ENCODE results near the gene ZFP36L2.
A peak's percentile ranks its signal among the peaks of the same experiment; 100 is the strongest.
"Not testable (repeated sequence)": the region's sequence is repeated elsewhere in the genome, so short reads cannot be mapped to it uniquely, and the experiment has no call there.

The ZFP36L2 gene

GRCh38 chr2:43190311-43191052 lies 35.9 kb downstream of the ZFP36L2 start:
- no peak for DNase-seq (ENCODE audit: low read depth in 1 of 2, low spot score in 1 of 2)

- not testable (repeated sequence) for DNase-seq (ENCODE audit: low read depth in 1 of 2, low spot score in 1 of 2)
Measured at GRCh38 chr2:43189861-43190260, 36.5 kb downstream of the ZFP36L2 start.

GRCh38 chr2:43188561-43189386 lies 37.6 kb downstream of the ZFP36L2 start:
- DNase-seq (ENCODE audit: low read depth in 1 of 2, low spot score in 1 of 2) = no peak

- DNase-seq (ENCODE audit: low read depth in 1 of 2, low spot score in 1 of 2) = no peak
Measured at GRCh38 chr2:43186679-43187374, 39.6 kb downstream of the ZFP36L2 start.

GRCh38 chr2:43186321-43186678 lies 40.1 kb downstream of the ZFP36L2 start:
- DNase-seq (ENCODE audit: low read depth in 1 of 2, low spot score in 1 of 2) = no peak

GRCh38 chr2:43185146-43185545 lies 41.3 kb downstream of the ZFP36L2 start:
- no peak for DNase-seq (ENCODE audit: low read depth in 1 of 2, low spot score in 1 of 2)

- DNase-seq (ENCODE audit: low read depth in 1 of 2, low spot score in 1 of 2) = no peak
Measured at GRCh38 chr2:43184339-43184895, 42.0 kb downstream of the ZFP36L2 start.

GRCh38 chr2:43183743-43184142 lies 42.7 kb downstream of the ZFP36L2 start:
- DNase-seq (ENCODE audit: low read depth in 1 of 2, low spot score in 1 of 2) = no peak

GRCh38 chr2:43180897-43181296 lies 45.5 kb downstream of the ZFP36L2 start:
- no peak for DNase-seq (ENCODE audit: low read depth in 1 of 2, low spot score in 1 of 2)

- DNase-seq (ENCODE audit: low read depth in 1 of 2, low spot score in 1 of 2) = no peak
Measured at GRCh38 chr2:43179942-43180341, 46.5 kb downstream of the ZFP36L2 start.

GRCh38 chr2:43178602-43179542 lies 47.5 kb downstream of the ZFP36L2 start:
- no peak for DNase-seq (ENCODE audit: low read depth in 1 of 2, low spot score in 1 of 2)

GRCh38 chr2:43178055-43178598 lies 48.3 kb downstream of the ZFP36L2 start:
- no peak for DNase-seq (ENCODE audit: low read depth in 1 of 2, low spot score in 1 of 2)

GRCh38 chr2:43176449-43176848 lies 50.0 kb downstream of the ZFP36L2 start:
- no peak for DNase-seq (ENCODE audit: low read depth in 1 of 2, low spot score in 1 of 2)

GRCh38 chr2:43175876-43176275 lies 50.5 kb downstream of the ZFP36L2 start:
- no peak for DNase-seq (ENCODE audit: low read depth in 1 of 2, low spot score in 1 of 2)

- DNase-seq (ENCODE audit: low read depth in 1 of 2, low spot score in 1 of 2) = no peak
Measured at GRCh38 chr2:43175020-43175441, 51.4 kb downstream of the ZFP36L2 start.

- DNase-seq (ENCODE audit: low read depth in 1 of 2, low spot score in 1 of 2) = peak; percentile 47 to 60
Measured at GRCh38 chr2:43174368-43174916, 52.0 kb downstream of the ZFP36L2 start.

Data from stimulated activated CD4-positive, alpha-beta T cell treated with anti-CD3 and anti-CD28 coated beads, Interleukin-15, amount 100 ng/mL, for 1 hour (primary cell).